HepG2 (cell line): ENCODE measurements around the gene PAQR7. TPM values are rescaled to one million over a fixed set of nuclear protein-coding genes. Genes with fewer than 3 reads are reported as not detected.

Experiments used
- ATAC-seq: fragments of 200-7000 bp; cut with Tn5 transposase; 3 replicates; pipeline ENCODE4 v1.9.1; 2020; ENCODE audit warnings: mild to moderate bottlenecking, moderate library complexity
- BruUV-seq: library from RNA; stranded (reverse); fragments of 400-500 nt; replicated peaks from 2 replicates; lab custom pipeline; 2021; lab: Mats Ljungman, UMichigan
- CTCF ChIA-PET: fragments of 300-600 bp; formaldehyde crosslinking; extraction: SDS; loops from one replicate; lab custom pipeline; 2021; ENCODE audit warnings: low total read pairs, inconsistent platforms, low intra/inter-chr PET ratio; lab: Yijun Ruan, JAX
- POLR2A ChIA-PET: fragments of 350-600 bp; sonication (Branson Sonifier 250); formaldehyde crosslinking; loops from one replicate; lab custom pipeline; 2020; ENCODE audit warnings: antibody characterized with exemption, inconsistent platforms; lab: Yijun Ruan, JAX
- DNase-seq: peaks from one replicate; pipeline ENCODE4 v3.0.0-alpha.2; 2015; ENCODE audit warnings: low spot score
- FAIRE-seq: peaks from 3 replicates; lab custom pipeline; 2011; peaks lifted over from hg19 to GRCh38; lab: Jason Lieb, UNC
- H2AFZ ChIP-seq: one replicate; pipeline ENCODE4 v1.6.1; 2011; ENCODE audit warnings: low read length, inconsistent platforms
- H3K27ac ChIP-seq: fragments of 300-600 bp; 3 replicates; pipeline ENCODE4 v1.8.0; 2011; ENCODE audit warnings: mixed run types, mild to moderate bottlenecking, mixed read lengths, low read length, inconsistent platforms; ENCODE audit not compliant: insufficient read depth; ENCODE audit errors: extremely low read length
- H3K27me3 ChIP-seq, 2 experiments: fragments of 200-600 bp in 1 of 2; 2 replicates in 1 of 2; 3 replicates in 1 of 2; pipeline versions ENCODE4 v1.6.0 to v1.8.0; 2011; ENCODE audit warnings: low read length in 2 of 2, mild to moderate bottlenecking in 2 of 2, moderate library complexity in 2 of 2, inconsistent platforms in 1 of 2; ENCODE audit not compliant: insufficient read depth in 2 of 2, control insufficient read depth in 1 of 2
- H3K36me3 ChIP-seq, 2 experiments: fragments of 200-600 bp in 1 of 2; replicated peaks in 1 of 2; 2 replicates in 1 of 2; 3 replicates in 1 of 2; pipeline versions ENCODE4 v1.5.1 to v1.8.0; 2011; ENCODE audit warnings: low read length in 2 of 2, inconsistent platforms in 1 of 2; ENCODE audit not compliant: insufficient read depth in 2 of 2, control insufficient read depth in 1 of 2
- H3K4me1 ChIP-seq: 2 replicates; pipeline ENCODE4 v1.5.1; 2012; ENCODE audit warnings: low read length, inconsistent platforms; ENCODE audit not compliant: insufficient read depth
- H3K4me2 ChIP-seq: 2 replicates; pipeline ENCODE4 v1.6.0; 2011; ENCODE audit warnings: low read depth, low read length, inconsistent platforms
- H3K4me3 ChIP-seq, 3 experiments: fragments of 200-600 bp in 1 of 3; sonication (generic), shearing (Covaris generic) in 1 of 3; replicated peaks in 1 of 3; 2 replicates each; pipeline ENCODE4 v1.5.1; 2011 to 2016; ENCODE audit warnings: low read length in 3 of 3, inconsistent platforms in 2 of 3, low read depth in 2 of 3, mild to moderate bottlenecking in 2 of 3, control low read depth in 1 of 3, mixed read lengths in 1 of 3; ENCODE audit not compliant: insufficient read depth in 1 of 3
- H3K79me2 ChIP-seq: one replicate; pipeline ENCODE4 v1.6.1; 2011; ENCODE audit warnings: low read length, inconsistent platforms; ENCODE audit not compliant: insufficient read depth
- H3K9ac ChIP-seq: 2 replicates; pipeline ENCODE4 v1.6.0; 2011; ENCODE audit warnings: mild to moderate bottlenecking, low read depth, low read length, inconsistent platforms; ENCODE audit not compliant: insufficient read depth
- H3K9me3 ChIP-seq: 2 replicates; pipeline ENCODE4 v1.5.1; 2012; ENCODE audit warnings: mild to moderate bottlenecking, low read length
- H4K20me1 ChIP-seq: 2 replicates; pipeline ENCODE4 v1.6.0; 2011; ENCODE audit warnings: inconsistent platforms, mild to moderate bottlenecking, low read length, moderate library complexity; ENCODE audit not compliant: insufficient read depth
- CHD4 ChIP-seq: fragments of 200-600 bp; sonication (generic); IDR thresholded peaks from 2 replicates; pipeline ENCODE4 v1.7.0; 2017; ENCODE audit warnings: mild to moderate bottlenecking, low read length, borderline replicate concordance
- ELF1 ChIP-seq: sonication (generic); formaldehyde crosslinking; IDR thresholded peaks from 2 replicates; pipeline ENCODE4 v1.4.0; 2020; ENCODE audit warnings: missing genetic modification reagents
- FOSL1 ChIP-seq: sonication (generic); formaldehyde crosslinking; IDR thresholded peaks from 2 replicates; pipeline ENCODE4 v1.9.0; 2021; ENCODE audit warnings: missing genetic modification reagents, borderline replicate concordance
- GATA4 ChIP-seq: sonication (generic); IDR thresholded peaks from 2 replicates; pipeline ENCODE4 v1.6.1; 2016; ENCODE audit warnings: antibody characterized with exemption, low read depth, borderline replicate concordance
- GATAD2A ChIP-seq: IDR thresholded peaks from 2 replicates; pipeline ENCODE4 v1.6.1; 2016
- MXI1 ChIP-seq: IDR thresholded peaks from 3 replicates; pipeline ENCODE4 v1.6.1; 2012; ENCODE audit warnings: low read depth, low read length, inconsistent platforms, borderline replicate concordance
- RARA ChIP-seq: IDR thresholded peaks from 2 replicates; pipeline ENCODE4 v1.6.1; 2016; ENCODE audit warnings: missing genetic modification reagents, missing compliant biosample characterization
- RXRB ChIP-seq: IDR thresholded peaks from 2 replicates; pipeline ENCODE4 v1.6.1; 2016; ENCODE audit warnings: borderline replicate concordance, missing genetic modification reagents, missing compliant biosample characterization
- SAFB2 ChIP-seq: sonication (generic); formaldehyde crosslinking; IDR thresholded peaks from 2 replicates; pipeline ENCODE4 v1.5.1; 2020; ENCODE audit warnings: missing genetic modification reagents, low read depth, mild to moderate bottlenecking, borderline replicate concordance
- TARDBP ChIP-seq: sonication (generic); formaldehyde crosslinking; IDR thresholded peaks from 2 replicates; pipeline ENCODE4 v1.8.0; 2022; ENCODE audit warnings: mild to moderate bottlenecking, missing genetic modification reagents
- ZBTB25 ChIP-seq: IDR thresholded peaks from 2 replicates; pipeline ENCODE4 v1.6.1; 2018; ENCODE audit warnings: missing genetic modification reagents
- ZNF616 ChIP-seq: sonication (generic); formaldehyde crosslinking; IDR thresholded peaks from 2 replicates; pipeline ENCODE4 v1.5.0; 2020; ENCODE audit warnings: low read depth, mild to moderate bottlenecking, missing genetic modification reagents
- ZNF784 ChIP-seq: sonication (generic); formaldehyde crosslinking; IDR thresholded peaks from 2 replicates; pipeline ENCODE4 v1.5.1; 2020; ENCODE audit warnings: missing genetic modification reagents, mild to moderate bottlenecking, borderline replicate concordance
- ZNF841 ChIP-seq: sonication (generic); formaldehyde crosslinking; IDR thresholded peaks from 2 replicates; pipeline ENCODE4 v1.8.1; 2023; ENCODE audit warnings: missing genetic modification reagents, borderline replicate concordance
- ZNF891 ChIP-seq: sonication (generic); formaldehyde crosslinking; IDR thresholded peaks from 2 replicates; pipeline ENCODE4 v1.5.0; 2020; ENCODE audit warnings: mild to moderate bottlenecking, missing genetic modification reagents
- ZSCAN20 ChIP-seq: sonication (generic); formaldehyde crosslinking; IDR thresholded peaks from 2 replicates; pipeline ENCODE4 v1.4.0; 2020; ENCODE audit warnings: missing genetic modification reagents, mild to moderate bottlenecking, borderline replicate concordance
- ZSCAN22 ChIP-seq: sonication (generic); formaldehyde crosslinking; IDR thresholded peaks from 2 replicates; pipeline ENCODE4 v1.4.0; 2020; ENCODE audit warnings: mild to moderate bottlenecking, missing genetic modification reagents
- WGBS: methylation state at CpG from one replicate; pipeline ENCODE4 v1.1.6; 2017; ENCODE audit warnings: low lambda C conversion rate; 5-methylcytosine and 5-hydroxymethylcytosine counted together
- in situ Hi-C: cut with HindIII; loops from 2 replicates; pipeline ENCODE4 v1.10.0; 2017; ENCODE audit warnings: low pct_unique_long_range_greater_than_20kb; ENCODE audit not compliant: extremely low pct_ligation_motif_present
- intact Hi-C: fragments of 100-400 bp; cut with micrococcal nuclease; formaldehyde crosslinking; loops from one replicate; pipeline ENCODE4 v1.10.0; 2022; ENCODE audit not compliant: unreplicated experiment
- polyA plus RNA-seq, 8 experiments: library from polyadenylated mRNA; depleted of rRNA in 3 of 8; stranded (reverse) in 7 of 8; unstranded in 1 of 8; fragments of >200 nt; fragmentation: Illumina TruSeq in 4 of 8; extraction: Trizol in 4 of 8; gene quantifications; 2 replicates each; pipeline versions ENCODE4 v1.2.1 to v1.2.3, GENCODE V29; 2011 to 2016; ENCODE audit warnings: low read depth in 4 of 8, missing spikeins in 1 of 8, mixed read lengths in 1 of 8; ENCODE audit not compliant: insufficient read depth in 1 of 8
- total RNA-seq, 5 experiments: library from RNA; depleted of rRNA; stranded (reverse); fragments of >200 nt; fragmentation: Illumina TruSeq; extraction: Trizol; gene quantifications; 2 replicates each; pipeline ENCODE4 v1.2.3, GENCODE V29; 2016; ENCODE audit warnings: low read depth in 1 of 5
- TF ChIP-seq, protein P1 (sequence below): sonication (generic); formaldehyde crosslinking; IDR thresholded peaks from 2 replicates; pipeline ENCODE4 v1.4.0; 2020; ENCODE audit warnings: mild to moderate bottlenecking, missing genetic modification reagents, borderline replicate concordance

The PAQR7 gene
- total and polyA plus RNA-seq, 2 of the 13 experiments (the other 11 are each of a cell fraction or from before 2014, with no cell fraction given) = 13.2 to 16.6 TPM

- no peaks in the 10 kb centered on the region for H3K79me2 ChIP-seq
- H3K4me3 ChIP-seq = no peak overlapping the region
- no peak overlapping the region for H3K9ac ChIP-seq
- in situ Hi-C loops = loop anchor here (10.0 kb wide), 1 partner anchor 274 kb away; the partner anchor contains the start of genes C1orf232 and ZNF593
- no peaks in the 10 kb centered on the region; a peak in 1 of 5 replicates for H3K36me3 ChIP-seq
- ChIA-PET POLR2A (interaction anchor here (0.9 to 1.1 kb wide), 2 partner anchors 15 to 107 kb away, joined by 3 to 6 read pairs; partner anchors contain the start of gene PAQR7), CTCF (interaction anchor here (1.0 kb wide), 1 partner anchor 53 kb away, joined by 4 read pairs; no protein-coding TSS in a partner anchor)
- FAIRE-seq (peak; percentile 26), ATAC-seq (peak; percentile 47), DNase-seq (peak; percentile 50)
- peak overlapping the region; percentile 53 for H3K4me2 ChIP-seq
- no TSS peak for BruUV-seq
- no peak overlapping the region for H2AFZ ChIP-seq
- H3K4me1 ChIP-seq = peaks cover 50% of the 10 kb centered on the region
- no peaks in the 10 kb centered on the region for H4K20me1 ChIP-seq
- H3K9me3 ChIP-seq = no peaks in the 10 kb centered on the region
- intact Hi-C loops = loop anchor here (2.0 to 5.0 kb wide), 2 partner anchors 16 to 68 kb away; partner anchors contain the start of gene PAQR7
- 41% methylated on average over 9 of the region's 10 CpGs for WGBS
- H3K27ac ChIP-seq = no peak overlapping the region
- no peaks in the 10 kb centered on the region for H3K27me3 ChIP-seq
- TF ChIP-seq ZBTB25 (CRISPR knock-in tag) (no peak), ELF1 (no peak), ZSCAN22 (no peak), ZNF891 (CRISPR knock-in tag) (no peak), TARDBP (no peak), FOSL1 (CRISPR knock-in tag) (no peak), ZNF841 (CRISPR knock-in tag) (no peak), CHD4 (no peak), RARA (CRISPR knock-in tag) (peak; percentile 37; the same call in 1 of the 2 replicates), ZNF616 (no peak), ZSCAN20 (CRISPR knock-in tag) (no peak), SAFB2 (CRISPR knock-in tag) (no peak), MXI1 (no peak), ZNF784 (CRISPR knock-in tag) (no peak), GATAD2A (CRISPR knock-in tag) (0 out of 2 replicates have a peak, but pooled peaks have one; percentile 6), GATA4 (no peak), RXRB (CRISPR knock-in tag) (no peak)
- TF ChIP-seq, protein P1, sequence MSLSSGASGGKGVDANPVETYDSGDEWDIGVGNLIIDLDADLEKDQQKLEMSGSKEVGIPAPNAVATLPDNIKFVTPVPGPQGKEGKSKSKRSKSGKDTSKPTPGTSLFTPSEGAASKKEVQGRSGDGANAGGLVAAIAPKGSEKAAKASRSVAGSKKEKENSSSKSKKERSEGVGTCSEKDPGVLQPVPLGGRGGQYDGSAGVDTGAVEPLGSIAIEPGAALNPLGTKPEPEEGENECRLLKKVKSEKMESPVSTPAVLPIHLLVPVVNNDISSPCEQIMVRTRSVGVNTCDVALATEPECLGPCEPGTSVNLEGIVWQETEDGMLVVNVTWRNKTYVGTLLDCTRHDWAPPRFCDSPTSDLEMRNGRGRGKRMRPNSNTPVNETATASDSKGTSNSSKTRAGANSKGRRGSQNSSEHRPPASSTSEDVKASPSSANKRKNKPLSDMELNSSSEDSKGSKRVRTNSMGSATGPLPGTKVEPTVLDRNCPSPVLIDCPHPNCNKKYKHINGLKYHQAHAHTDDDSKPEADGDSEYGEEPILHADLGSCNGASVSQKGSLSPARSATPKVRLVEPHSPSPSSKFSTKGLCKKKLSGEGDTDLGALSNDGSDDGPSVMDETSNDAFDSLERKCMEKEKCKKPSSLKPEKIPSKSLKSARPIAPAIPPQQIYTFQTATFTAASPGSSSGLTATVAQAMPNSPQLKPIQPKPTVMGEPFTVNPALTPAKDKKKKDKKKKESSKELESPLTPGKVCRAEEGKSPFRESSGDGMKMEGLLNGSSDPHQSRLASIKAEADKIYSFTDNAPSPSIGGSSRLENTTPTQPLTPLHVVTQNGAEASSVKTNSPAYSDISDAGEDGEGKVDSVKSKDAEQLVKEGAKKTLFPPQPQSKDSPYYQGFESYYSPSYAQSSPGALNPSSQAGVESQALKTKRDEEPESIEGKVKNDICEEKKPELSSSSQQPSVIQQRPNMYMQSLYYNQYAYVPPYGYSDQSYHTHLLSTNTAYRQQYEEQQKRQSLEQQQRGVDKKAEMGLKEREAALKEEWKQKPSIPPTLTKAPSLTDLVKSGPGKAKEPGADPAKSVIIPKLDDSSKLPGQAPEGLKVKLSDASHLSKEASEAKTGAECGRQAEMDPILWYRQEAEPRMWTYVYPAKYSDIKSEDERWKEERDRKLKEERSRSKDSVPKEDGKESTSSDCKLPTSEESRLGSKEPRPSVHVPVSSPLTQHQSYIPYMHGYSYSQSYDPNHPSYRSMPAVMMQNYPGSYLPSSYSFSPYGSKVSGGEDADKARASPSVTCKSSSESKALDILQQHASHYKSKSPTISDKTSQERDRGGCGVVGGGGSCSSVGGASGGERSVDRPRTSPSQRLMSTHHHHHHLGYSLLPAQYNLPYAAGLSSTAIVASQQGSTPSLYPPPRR (CRISPR knock-in tag) = no peak
Measured at GRCh38 chr1:25890239-25891034, 14.9 kb upstream of the PAQR7 start.
